Lung (tissue), 12 donors: ENCODE results near the gene XRCC6. TPM values are rescaled to one million over a fixed set of nuclear protein-coding genes. Genes with fewer than 3 reads are reported as not detected.
A peak's percentile ranks its signal among the peaks of the same experiment; 100 is the strongest.

Experiments
- ATAC-seq: fragments of 200-7000 bp; cut with Tn5 transposase; one replicate; pipeline ENCODE4 v1.9.1; 2020; ENCODE audit warnings: moderate number of reproducible peaks; ENCODE audit not compliant: insufficient read depth, low FRiP score
- DNase-seq, 3 donors: peaks; one replicate each; pipeline ENCODE4 v3.0.0-alpha.2; 2013 to 2017
- H3K27ac ChIP-seq, 2 donors: one replicate each; pipeline ENCODE4 v1.5.1; 2013; ENCODE audit warnings: mild to moderate bottlenecking in 2 of 2, moderate library complexity in 2 of 2, control low read depth in 1 of 2, inconsistent platforms in 1 of 2, low read depth in 1 of 2, low read length in 1 of 2
- H3K27me3 ChIP-seq, 3 donors: one replicate each; pipeline ENCODE4 v1.5.1; 2013; ENCODE audit warnings: low read length in 2 of 3; ENCODE audit not compliant: control insufficient read depth in 3 of 3, insufficient read depth in 3 of 3
- H3K36me3 ChIP-seq, 4 donors: one replicate each; pipeline ENCODE4 v1.5.1; 2013; ENCODE audit warnings: low read length in 4 of 4, mild to moderate bottlenecking in 1 of 4, moderate library complexity in 1 of 4; ENCODE audit not compliant: control insufficient read depth in 4 of 4, insufficient read depth in 4 of 4
- H3K4me1 ChIP-seq, 5 donors: one replicate each; pipeline ENCODE4 v1.5.1; 2013; ENCODE audit warnings: low read length in 5 of 5, mild to moderate bottlenecking in 2 of 5, moderate library complexity in 1 of 5; ENCODE audit not compliant: control insufficient read depth in 5 of 5, insufficient read depth in 5 of 5
- H3K4me3 ChIP-seq: one replicate; pipeline ENCODE4 v1.5.1; 2013; ENCODE audit warnings: mild to moderate bottlenecking, control low read depth, moderate library complexity
- H3K9ac ChIP-seq, 2 donors: one replicate each; pipeline ENCODE4 v1.5.1; 2013; ENCODE audit warnings: low read length in 2 of 2, control low read depth in 1 of 2; ENCODE audit not compliant: insufficient read depth in 1 of 2
- H3K9me3 ChIP-seq, 4 donors: one replicate each; pipeline ENCODE4 v1.5.1; 2013; ENCODE audit warnings: low read length in 3 of 4, mild to moderate bottlenecking in 1 of 4, moderate library complexity in 1 of 4; ENCODE audit not compliant: control insufficient read depth in 4 of 4, insufficient read depth in 3 of 4
- CTCF ChIP-seq: IDR thresholded peaks from 2 replicates; pipeline ENCODE4 v1.5.1; 2012; ENCODE audit warnings: mild to moderate bottlenecking; ENCODE audit errors: control extremely low read depth, extremely low read depth
- WGBS, 2 donors: extraction: QIAGEN DNeasy Blood & Tissue Kit; methylation state at CpG; one replicate each; pipeline ENCODE4 v1.1.7; 2013; 5-methylcytosine and 5-hydroxymethylcytosine counted together
- polyA plus RNA-seq, 2 donors: library from polyadenylated mRNA; stranded (reverse); fragments of 200-250 nt; gene quantifications; one replicate each; pipeline ENCODE4 v1.2.1, GENCODE V29; 2013
- total RNA-seq, 2 donors: library from RNA; depleted of rRNA in 1 of 2; stranded (reverse); fragments of >200 nt in 1 of 2; gene quantifications; one replicate each; pipeline ENCODE4 v1.2.1, GENCODE V29; 2014 to 2021
- donor health status: control.
- donor health status: control.
- donor health status: Bipolar disorder and iron deficiency.
- donor health status: healthy.
- donor health status: DM: yes; HTN: yes; CAD: no.

Gene XRCC6
- total and polyA plus RNA-seq, 4 donors: 149 to 235 (median 194) TPM

- peaks cover 4 to 21% (median 8%) of the 10 kb centered on the region in 5 donors for H3K4me1 ChIP-seq
- peak overlapping the region; percentile 69 for H3K4me3 ChIP-seq
- H3K36me3 ChIP-seq: peaks cover 0 to 13% (median 6%) of the 10 kb centered on the region in 4 donors
- TF ChIP-seq CTCF: no peak
- WGBS, 2 donors: 2% methylated on average over 24 of the region's 24 CpGs
- no peaks in the 10 kb centered on the region for H3K27me3 ChIP-seq
- ATAC-seq: no peak
- H3K9me3 ChIP-seq: no peaks in the 10 kb centered on the region
- DNase-seq: peak; percentile 18 to 28 (median 19)
- H3K27ac ChIP-seq: peak overlapping the region; percentile 79 to 93
- H3K9ac ChIP-seq: peak overlapping the region; percentile 47 to 92
Measured at GRCh38 chr22:41619979-41620588, 1.0 kb upstream of the XRCC6 start.

GRCh38 chr22:41620589-41621098 is 451 bp upstream of the XRCC6 start, which contains the start of gene DESI1:
Gene DESI1, minus strand, starts transcription at chr22:41621043. Its CDS starts 204 bp downstream, at chr22:41620839.
- peak within 1 kb of the TSS; percentile 92 for H3K9ac ChIP-seq
- peak; percentile 7 for ATAC-seq
- TF ChIP-seq CTCF: no peak
- H3K36me3 ChIP-seq: peaks cover 0 to 18% (median 8%) of the 10 kb centered on the region in 4 donors
- peak within 1 kb of the TSS; percentile 69 for H3K4me3 ChIP-seq
- no peaks in the 10 kb centered on the region for H3K27me3 ChIP-seq
- no peaks in the 10 kb centered on the region for H3K9me3 ChIP-seq
- H3K27ac ChIP-seq: peak within 1 kb of the TSS; percentile 92 to 94
- H3K4me1 ChIP-seq: peaks cover 4 to 21% (median 8%) of the 10 kb centered on the region in 5 donors
- DNase-seq: no peak
- 0% methylated on average over 27 to 40 of the region's 40 CpGs for WGBS, 2 donors

DNA sequence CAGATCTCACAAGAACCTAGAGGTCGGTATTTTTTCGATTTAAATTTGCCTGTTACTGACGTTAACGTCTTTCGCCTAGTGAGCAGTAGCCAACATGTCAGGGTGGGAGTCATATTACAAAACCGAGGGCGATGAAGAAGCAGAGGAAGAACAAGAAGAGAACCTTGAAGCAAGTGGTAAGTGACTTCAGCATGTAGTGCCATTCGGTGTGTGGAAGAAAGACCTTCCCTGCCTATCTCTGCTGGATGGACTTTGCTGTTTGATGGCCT is 750 bp downstream of the XRCC6 start:
- DNase-seq (no peak), ATAC-seq (no peak)
- 5 to 6% methylated on average over 8 of the region's 8 CpGs for WGBS, 2 donors
- no peaks in the 10 kb centered on the region for H3K9me3 ChIP-seq
- no peaks in the 10 kb centered on the region for H3K27me3 ChIP-seq
- peaks cover 4 to 21% (median 8%) of the 10 kb centered on the region in 5 donors for H3K4me1 ChIP-seq
- peaks cover 0 to 25% (median 10%) of the 10 kb centered on the region in 4 donors for H3K36me3 ChIP-seq
- H3K4me3 ChIP-seq: peak overlapping the region; percentile 60
- TF ChIP-seq CTCF: no peak
- peak overlapping the region; percentile 92 to 94 for H3K27ac ChIP-seq
- H3K9ac ChIP-seq: peak overlapping the region; percentile 89 to 92
